GM18867 (cell line): ENCODE results near the gene CCL15.
"Not testable (repeated sequence)": the region's sequence is repeated elsewhere in the genome, so short reads cannot be mapped to it uniquely, and the experiment has no call there.

Experiments
- ATAC-seq: cut with Tn5 transposase; IDR thresholded peaks from one replicate; pipeline ENCODE4 v1.9.1; 2021; ENCODE audit warnings: mild to moderate bottlenecking, moderate library complexity; ENCODE audit not compliant: unreplicated experiment

The CCL15 gene

DNA sequence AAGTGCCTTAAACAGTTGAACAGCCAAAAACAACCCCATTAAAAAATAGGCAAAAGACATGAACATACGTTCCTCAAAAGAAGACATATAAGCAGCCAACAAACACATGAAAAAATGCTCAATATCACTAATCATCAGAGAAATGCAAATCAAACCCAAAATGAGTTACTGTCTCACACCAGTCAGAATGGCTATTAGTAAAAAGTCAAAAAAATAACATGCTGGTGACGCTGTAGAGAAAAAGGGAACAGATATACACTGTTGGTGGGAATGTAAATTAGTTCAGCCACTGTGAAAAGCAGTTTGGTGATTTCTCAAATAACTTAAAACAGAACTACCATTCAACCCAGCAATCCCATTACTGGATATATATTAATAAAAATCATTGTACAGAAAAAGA, 6.0 kb downstream of the CCL15 start:
- not testable (repeated sequence) for ATAC-seq

DNA sequence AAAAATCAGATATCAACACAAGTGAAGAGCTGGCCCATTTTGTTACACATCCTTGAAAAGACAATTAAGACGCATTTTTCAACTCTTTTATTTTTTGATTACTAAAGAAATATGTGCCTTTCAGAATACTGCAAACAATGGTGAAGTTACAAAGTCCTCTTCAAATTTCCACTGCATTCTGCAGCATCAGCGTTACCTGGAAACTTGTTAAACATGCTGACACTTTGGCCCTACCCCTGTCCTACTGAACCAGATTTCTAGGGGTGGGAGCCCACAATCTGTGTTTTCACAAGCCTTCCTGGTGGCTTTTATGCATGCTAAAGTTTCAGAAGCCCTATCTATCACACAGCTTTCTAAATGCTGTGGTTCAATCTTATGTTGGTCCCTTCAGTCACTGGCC, 10.3 kb downstream of the CCL15 start:
- ATAC-seq: no peak

DNA sequence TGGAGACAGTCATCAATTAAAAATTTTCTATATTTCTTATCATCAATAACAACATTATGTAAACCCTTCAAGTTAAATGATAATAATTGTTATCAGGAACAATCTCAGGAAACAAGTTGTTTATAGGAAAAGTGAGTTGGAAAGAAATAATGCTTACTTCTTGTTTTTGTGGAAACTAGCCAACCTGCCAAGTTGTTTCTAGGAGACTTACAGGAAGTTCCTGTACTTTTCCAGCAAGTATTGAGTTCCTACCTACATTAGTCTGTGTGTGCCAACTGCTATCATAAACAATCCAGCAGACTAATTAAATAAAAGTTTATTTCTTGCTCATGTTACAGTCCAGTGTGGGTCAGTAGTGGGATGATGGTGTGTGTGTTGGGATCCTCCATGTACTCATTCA, 13.2 kb downstream of the CCL15 start:
- ATAC-seq: no peak

DNA sequence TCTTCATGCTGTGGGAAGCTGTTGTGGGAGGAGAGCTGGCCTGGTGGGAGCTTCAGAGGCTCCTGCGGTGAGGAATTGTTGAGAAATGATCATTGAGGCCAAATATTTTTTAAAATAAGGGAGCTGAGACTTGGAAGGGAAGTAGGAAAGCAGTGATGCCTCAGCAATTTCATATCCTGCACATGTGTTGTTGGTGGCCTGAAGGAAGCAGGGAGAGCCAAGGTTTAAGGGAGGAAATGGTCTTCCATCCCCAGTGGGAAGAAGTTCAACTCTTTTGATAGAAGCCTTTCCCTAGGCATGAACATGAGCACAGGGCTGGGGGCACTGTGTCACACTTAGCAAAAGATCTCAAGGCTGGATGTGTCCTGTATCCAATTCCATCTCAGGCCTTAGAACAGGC, 14.7 kb downstream of the CCL15 start, which contains the start of gene CCL14:
Gene CCL14 (minus strand): TSS at position 87 of the 400 bp plus-strand sequence. CDS start 80 bp downstream, at position 7.
- ATAC-seq: no peak

GRCh38 chr17:35984140-35984539, 17.2 kb downstream of the CCL15 start:
- no peak for ATAC-seq

DNA sequence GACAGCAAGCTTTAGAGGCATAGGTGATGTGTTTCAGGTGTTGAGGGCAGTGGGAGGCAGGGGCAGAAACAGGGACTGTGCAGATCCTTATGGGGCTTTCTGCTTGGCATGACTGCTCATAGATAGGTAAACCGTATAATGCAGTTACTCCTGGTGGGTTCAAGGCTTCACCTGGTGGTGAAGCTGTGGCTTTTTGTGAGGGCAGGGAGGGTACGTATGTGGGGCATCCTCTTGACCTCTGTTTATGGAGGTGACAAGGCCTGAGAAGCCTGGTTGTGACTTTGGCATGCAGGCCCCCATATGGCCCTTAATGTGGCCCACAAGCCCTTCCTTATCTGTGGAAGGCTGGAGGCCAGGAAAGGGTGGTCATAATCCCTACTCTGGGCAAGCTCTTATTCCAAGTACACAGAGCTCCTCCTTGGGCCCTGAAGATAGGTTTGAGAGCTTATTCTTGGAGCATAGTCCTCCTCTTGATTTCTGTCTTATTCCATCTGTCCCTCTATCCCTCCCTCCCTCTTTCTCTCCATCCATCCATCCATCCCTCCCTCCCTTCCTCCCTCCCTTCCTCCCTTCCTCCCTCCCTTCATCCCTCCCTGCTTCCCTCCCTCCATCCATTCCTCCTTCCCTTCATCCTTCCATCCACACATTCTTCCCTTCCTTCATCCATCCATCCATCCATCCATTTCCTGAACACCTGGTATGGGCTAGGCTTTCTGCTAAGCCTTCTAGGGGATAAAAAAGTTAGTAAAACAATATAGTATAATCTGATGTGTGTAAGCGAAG, 18.8 kb downstream of the CCL15 start:
- ATAC-seq: no peak

GRCh38 chr17:35981908-35982330, 19.4 kb downstream of the CCL15 start:
- no peak for ATAC-seq

DNA sequence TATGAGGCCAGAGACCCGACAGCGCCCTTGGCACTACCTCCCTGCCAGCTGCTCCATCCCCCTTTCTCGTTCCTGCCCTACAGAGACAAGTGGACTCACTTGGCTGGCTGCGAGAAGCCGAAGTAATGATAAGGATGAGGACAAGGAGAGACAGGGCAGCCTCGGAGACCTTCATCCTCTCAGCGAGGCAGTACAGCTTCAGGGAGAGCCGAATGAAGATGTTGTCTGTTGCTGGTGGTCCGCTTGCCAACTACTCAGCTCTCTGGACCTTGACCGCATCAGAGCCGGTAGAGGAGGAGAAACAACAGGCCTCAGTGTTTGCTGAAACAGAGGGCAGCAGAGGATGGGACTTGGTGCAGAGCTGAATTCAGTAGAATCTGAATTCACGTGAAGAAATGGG, 20.1 kb downstream of the CCL15 start, which contains the start of gene CCL16:
Gene CCL16 (minus strand): TSS at position 252 of the 400 bp plus-strand sequence. CDS start 77 bp downstream, at position 175.
- ATAC-seq: no peak

DNA sequence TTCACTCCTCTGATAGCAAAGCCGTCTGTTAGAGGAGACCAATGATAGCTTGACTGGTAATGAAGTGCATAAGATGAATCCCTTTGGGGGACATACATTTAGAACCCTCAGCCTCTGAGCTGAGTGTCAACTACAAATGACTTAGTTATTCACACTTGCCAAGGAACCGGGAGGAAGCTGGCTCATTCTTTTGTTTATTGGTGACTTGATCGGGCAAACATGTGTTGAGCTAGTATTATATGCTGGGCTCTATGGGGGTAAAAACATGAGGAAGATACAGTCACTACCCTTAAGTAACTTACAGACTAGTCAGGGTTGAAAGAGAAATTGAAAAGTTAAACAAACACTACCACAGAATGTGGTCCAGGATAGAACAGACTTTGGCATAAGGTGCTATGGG, 23.0 kb downstream of the CCL15 start:
- ATAC-seq: no peak

- ATAC-seq: no peak
These were observed 23.8 kb downstream of the CCL15 start for GRCh38 chr17:35977509-35977908.

DNA sequence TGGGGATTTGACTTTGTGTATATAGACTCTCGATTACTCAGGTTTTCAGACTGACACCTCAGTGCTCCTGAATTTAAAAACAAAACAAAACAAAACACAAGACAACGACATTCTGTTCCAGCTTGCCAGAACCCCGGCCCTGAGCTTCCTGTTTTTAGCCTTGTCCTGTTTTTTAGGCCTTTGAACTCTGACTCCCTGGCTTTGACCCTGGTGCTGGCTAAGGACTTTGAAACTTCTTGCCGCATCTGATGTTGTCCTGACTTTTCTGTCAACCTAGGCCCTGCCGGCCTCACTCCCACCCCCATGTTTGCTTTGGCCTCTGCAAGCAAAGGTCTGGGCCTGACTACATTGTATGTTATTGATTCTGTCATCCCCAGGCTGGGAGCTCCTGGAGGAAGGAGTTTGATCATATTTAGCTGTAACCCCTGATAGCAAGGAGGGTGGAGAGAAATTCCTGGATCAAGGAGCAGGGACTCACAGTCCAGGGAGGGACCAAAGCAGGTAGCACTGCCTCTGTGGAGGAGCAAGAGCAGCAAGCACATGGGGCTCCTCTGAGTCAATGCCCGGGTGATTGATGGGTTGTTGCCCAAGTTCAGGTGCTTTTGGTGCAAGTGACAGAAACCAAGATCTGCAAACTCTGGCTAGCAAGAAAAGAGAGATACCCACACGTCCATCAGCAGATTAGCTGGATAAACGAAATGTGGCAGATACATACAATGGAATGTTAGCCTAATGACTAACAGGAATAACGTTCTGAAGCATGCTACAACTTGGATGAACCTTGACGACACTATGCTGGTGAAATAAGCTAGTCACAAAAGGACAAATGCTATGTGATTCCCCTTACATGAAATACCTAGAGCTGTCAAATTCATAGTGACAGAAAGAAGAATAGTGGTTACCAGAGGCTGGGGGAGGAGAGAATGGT, 27.8 kb downstream of the CCL15 start:
- ATAC-seq: no peak

DNA sequence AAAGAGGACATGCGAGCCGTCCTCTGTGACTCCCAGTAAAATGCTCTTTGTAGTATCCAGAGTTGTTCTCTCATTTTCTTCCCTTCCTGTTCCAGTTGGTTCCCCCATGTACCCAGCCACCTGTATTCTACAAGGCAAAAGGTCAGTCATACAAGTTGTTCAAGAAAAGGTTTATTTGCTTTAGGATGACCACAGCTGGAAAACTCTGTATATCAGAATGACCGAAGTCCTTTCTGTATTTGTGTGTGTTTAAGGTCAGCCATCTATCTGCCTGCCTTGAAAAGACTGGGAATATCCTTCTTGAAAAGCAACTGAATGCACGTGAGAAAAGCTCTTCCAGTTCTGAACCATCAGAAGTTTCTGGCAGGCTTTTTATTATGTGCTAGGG, 28.4 kb downstream of the CCL15 start:
- no peak for ATAC-seq

GRCh38 chr17:35972535-35972934, 28.8 kb downstream of the CCL15 start:
- no peak for ATAC-seq

DNA sequence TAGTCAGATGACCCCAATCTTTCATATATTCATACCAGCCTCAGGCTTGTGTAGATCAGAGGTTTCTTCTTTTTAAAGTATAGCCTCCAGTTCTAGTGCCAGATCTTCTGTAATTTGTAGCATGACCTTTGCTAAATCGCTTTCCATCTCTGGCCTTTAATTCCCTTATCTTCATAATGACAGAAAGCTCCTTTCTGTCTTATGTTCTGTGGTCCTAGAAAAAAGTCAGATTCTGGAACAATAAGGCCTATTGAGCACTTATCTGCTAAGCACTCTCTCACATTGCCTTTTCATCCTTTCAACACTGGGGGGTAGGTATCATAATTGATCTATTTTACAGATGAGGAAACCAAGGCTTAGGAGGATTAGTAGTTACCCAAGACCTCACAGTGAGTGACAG, 29.3 kb downstream of the CCL15 start:
- no peak for ATAC-seq

DNA sequence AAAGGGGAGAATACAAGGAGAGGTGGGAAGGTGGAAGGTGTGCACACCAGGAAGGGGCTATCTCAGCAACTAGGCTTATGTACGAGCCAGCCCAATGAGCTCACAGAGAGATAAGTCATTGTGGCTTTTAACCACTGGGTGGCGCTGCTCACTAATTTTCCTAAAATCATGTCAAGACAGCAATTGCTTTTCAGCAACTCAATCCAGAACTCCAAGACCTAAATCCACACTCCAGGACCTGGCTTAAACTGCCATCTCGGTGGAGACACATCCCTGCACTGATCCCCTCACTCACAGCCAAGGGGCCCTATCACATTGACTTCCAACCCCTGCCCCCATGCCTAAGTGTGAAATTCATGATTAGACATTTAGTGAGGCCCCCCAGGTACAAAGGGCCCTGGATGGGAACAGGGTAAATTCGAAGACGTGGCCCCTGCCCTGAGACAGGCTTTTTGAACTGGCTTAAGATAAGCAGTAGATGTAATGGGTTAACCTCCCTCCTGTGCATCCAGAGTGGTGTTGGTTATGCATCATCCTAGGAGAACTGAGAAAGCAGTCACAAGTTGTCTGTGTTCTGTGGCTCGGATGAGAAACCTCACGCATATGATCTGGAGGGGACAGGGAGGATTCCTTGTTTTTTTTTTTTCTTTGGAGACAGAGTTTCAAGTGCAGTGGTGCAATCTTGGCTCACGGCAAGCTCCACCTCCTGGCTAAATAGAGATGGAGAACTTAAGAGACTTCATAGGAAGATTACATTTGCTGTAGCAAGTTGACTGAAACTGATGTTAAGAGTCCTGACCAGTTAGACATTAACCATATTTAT, 31.6 kb downstream of the CCL15 start:
- no peak for ATAC-seq

DNA sequence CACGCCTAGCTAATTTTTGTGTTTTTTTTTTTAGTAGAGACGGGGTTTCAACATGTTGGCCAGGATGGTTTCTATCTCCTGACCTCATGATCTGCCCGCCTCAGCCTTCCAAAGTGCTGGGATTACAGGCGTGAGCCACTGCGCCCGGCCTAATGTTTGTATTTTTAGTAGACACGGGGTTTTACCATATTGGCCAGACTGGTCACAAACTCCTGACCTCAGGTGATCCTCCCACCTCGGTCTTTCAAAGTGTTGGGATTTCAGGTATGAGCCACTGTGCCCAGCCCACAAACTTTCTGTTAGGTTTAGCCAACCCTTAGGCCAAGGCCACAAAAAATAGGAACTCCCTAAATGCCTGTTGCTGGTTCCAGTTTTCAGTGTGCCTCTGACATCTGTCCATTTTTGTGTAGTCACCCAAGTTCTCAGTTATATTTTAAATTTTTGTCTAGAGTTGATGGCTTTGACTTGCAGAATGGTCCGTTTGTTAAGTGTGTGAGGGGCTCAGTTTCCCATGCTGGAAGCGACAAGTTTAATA, 32.8 kb downstream of the CCL15 start:
- ATAC-seq: no peak

- ATAC-seq: no peak
These were observed 36.1 kb downstream of the CCL15 start for GRCh38 chr17:35965272-35965671.

DNA sequence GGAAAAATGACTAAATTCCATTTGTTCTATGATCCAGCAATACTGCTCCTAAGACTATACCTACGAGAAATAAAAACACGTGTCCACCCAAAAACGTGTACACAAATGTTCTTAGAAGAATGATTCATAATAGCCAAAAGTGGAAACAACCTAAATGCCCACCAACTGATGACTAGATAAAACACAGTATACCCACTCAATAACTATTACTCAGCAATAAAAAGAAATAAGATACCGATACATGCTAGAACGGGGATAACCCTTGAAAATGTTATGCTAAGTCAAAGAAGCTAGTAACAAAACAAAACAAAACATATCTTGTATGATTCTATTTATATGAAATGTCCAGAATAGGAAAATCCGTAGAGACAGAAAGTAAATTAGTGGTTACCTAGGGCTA, 37.7 kb downstream of the CCL15 start:
- no peak for ATAC-seq

DNA sequence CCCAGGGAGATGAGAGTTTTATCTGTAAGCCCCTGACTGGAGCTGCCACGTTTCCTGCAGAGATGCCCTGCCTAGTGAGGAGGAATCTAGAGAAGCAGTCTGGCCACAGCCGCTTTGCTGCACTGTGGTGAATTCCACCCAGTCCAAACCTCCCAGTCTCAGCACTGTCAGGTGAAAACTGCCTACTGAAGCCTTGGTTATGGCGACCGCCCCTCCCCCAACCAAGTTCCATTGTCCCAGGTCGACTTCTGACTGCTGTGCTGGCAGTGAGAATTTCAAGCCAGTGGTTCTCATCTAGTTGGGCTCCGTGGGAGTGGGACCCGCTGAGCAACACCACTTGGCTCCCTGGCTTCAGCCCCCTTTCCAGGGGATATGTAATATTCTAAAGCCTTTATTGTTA, 47.6 kb downstream of the CCL15 start:
- no peak for ATAC-seq

- no peak for ATAC-seq
These were observed 52.0 kb downstream of the CCL15 start for GRCh38 chr17:35949401-35949800.

GRCh38 chr17:35948092-35948491, 53.3 kb downstream of the CCL15 start:
- ATAC-seq: no peak
